Measurements from ENCODE around the gene C1orf159.
"Not testable (repeated sequence)": the region's sequence is repeated elsewhere in the genome, so short reads cannot be mapped to it uniquely, and the experiment has no call there.

The C1orf159 gene

GRCh38 chr1:1081311-1082238, 34.3 kb downstream of the C1orf159 start:
- DNase-seq (ENCODE audit: low read depth), result no peak

GRCh38 chr1:1080951-1081310, 35.0 kb downstream of the C1orf159 start:
- DNase-seq (ENCODE audit: low read depth), result no peak

GRCh38 chr1:1080122-1080757, 35.6 kb downstream of the C1orf159 start:
- peak; percentile 42 for DNase-seq (ENCODE audit: low read depth)

GRCh38 chr1:1079408-1080121, 36.3 kb downstream of the C1orf159 start:
- peak; percentile 94 for DNase-seq (ENCODE audit: low read depth)

GRCh38 chr1:1077396-1077795, 38.5 kb downstream of the C1orf159 start:
- not testable (repeated sequence) for DNase-seq (ENCODE audit: low read depth)

GRCh38 chr1:1075148-1075935, 40.5 kb downstream of the C1orf159 start:
- no peak for DNase-seq (ENCODE audit: low read depth)

- no peak for DNase-seq (ENCODE audit: low read depth)
Observed at GRCh38 chr1:1074631-1075147, 41.2 kb downstream of the C1orf159 start.

- DNase-seq (ENCODE audit: low read depth), result no peak
Observed at GRCh38 chr1:1073743-1074587, 41.9 kb downstream of the C1orf159 start, which contains the start of gene RNF223. RNF223 (minus strand) TSS chr1:1074306; CDS start chr1:1072566, 1,740 bp downstream.

- DNase-seq (ENCODE audit: low read depth), result no peak
Observed at GRCh38 chr1:1072849-1073742, 42.8 kb downstream of the C1orf159 start.

- no peak for DNase-seq (ENCODE audit: low read depth)
Observed at GRCh38 chr1:1072299-1072848, 43.5 kb downstream of the C1orf159 start.

- no peak for DNase-seq (ENCODE audit: low read depth)
Observed at GRCh38 chr1:1071486-1072298, 44.2 kb downstream of the C1orf159 start.

- DNase-seq (ENCODE audit: low read depth), result no peak
Observed at GRCh38 chr1:1069711-1070676, 45.9 kb downstream of the C1orf159 start.

- DNase-seq (ENCODE audit: low read depth), result no peak
Observed at GRCh38 chr1:1069056-1069710, 46.7 kb downstream of the C1orf159 start.

GRCh38 chr1:1068517-1069055, 47.3 kb downstream of the C1orf159 start:
- no peak for DNase-seq (ENCODE audit: low read depth)

- no peak for DNase-seq (ENCODE audit: low read depth)
Observed at GRCh38 chr1:1067860-1068516, 47.9 kb downstream of the C1orf159 start.

All from GM04504 (cell line).